HG02970 (cell line): Measurements from ENCODE around the gene VPS9D1.
A peak's percentile ranks its signal among the peaks of the same experiment; 100 is the strongest.
"Not testable (repeated sequence)": the region's sequence is repeated elsewhere in the genome, so short reads cannot be mapped to it uniquely, and the experiment has no call there.

Source experiments
- ATAC-seq: cut with Tn5 transposase; IDR thresholded peaks from one replicate; pipeline ENCODE4 v1.9.1; 2021; ENCODE audit warnings: mild to moderate bottlenecking, moderate library complexity, moderate number of reproducible peaks; ENCODE audit not compliant: unreplicated experiment, low FRiP score

The VPS9D1 gene

GRCh38 chr16:89669755-89670154 is 50.9 kb downstream of the VPS9D1 start:
- ATAC-seq: no peak

DNA sequence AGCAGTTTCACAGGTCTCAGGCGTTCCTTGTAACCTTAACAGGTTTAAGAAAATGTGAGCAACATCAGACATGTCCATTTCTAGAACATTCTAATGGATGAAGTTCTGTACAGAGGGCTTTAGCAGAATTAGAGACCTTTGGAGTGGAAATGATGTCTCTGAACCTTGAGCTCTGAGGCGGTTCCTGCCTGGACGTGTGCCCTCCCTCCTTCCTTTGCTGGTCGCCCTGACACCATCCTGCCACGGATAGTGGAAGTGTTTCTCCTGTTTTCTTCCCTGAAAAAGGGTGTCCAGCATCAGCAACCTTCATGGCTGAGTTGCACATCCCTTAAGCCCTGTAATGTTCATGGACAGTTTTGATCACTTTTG is 51.9 kb downstream of the VPS9D1 start:
- no peak for ATAC-seq

- no peak for ATAC-seq
These were observed 53.1 kb downstream of the VPS9D1 start for GRCh38 chr16:89667633-89668032.

- ATAC-seq: not testable (repeated sequence)
These were observed 53.7 kb downstream of the VPS9D1 start for GRCh38 chr16:89667000-89667399.

DNA sequence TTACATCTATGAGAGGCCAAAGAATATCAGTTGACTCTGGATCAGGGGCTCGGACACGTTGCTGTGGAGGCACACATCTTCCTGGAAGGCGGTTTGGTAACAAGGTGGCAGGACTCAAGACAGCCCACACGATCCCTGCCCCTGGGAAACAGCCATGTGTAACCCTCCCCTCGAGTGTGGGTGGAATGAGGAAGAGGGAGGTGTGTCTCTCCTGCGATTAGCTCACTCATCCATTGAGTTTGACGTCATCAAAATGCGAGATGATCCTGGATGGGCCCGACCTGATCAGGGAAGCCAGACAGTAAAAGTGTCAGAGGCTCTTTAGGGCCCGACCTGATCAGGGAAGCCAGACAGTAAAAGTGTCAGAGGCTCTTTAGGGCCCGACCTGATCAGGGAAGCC is 56.5 kb downstream of the VPS9D1 start:
- not testable (repeated sequence) for ATAC-seq

GRCh38 chr16:89661215-89661614 is 59.5 kb downstream of the VPS9D1 start:
- ATAC-seq: no peak

DNA sequence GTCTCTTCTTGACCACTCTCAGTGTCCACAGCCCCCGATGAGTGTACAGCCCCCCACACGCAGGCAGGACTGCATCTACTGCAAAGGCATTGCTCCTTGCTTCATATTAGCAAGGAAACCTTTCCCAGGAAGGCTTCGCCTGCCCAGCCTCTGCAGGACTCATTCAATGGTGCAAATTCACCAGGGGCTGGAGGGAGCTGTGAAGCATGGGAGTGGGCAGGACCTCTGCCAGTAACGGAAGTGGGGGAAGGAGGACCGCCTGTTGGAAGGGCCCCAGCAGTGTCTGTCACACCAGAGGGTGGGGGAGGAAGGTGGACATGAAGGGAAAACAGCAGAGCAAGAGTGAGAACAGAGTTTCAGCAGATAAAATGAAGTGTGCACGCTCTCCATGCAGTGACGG is 60.6 kb downstream of the VPS9D1 start:
- no peak for ATAC-seq

GRCh38 chr16:89658221-89658879 is 62.3 kb downstream of the VPS9D1 start:
- ATAC-seq: no peak

DNA sequence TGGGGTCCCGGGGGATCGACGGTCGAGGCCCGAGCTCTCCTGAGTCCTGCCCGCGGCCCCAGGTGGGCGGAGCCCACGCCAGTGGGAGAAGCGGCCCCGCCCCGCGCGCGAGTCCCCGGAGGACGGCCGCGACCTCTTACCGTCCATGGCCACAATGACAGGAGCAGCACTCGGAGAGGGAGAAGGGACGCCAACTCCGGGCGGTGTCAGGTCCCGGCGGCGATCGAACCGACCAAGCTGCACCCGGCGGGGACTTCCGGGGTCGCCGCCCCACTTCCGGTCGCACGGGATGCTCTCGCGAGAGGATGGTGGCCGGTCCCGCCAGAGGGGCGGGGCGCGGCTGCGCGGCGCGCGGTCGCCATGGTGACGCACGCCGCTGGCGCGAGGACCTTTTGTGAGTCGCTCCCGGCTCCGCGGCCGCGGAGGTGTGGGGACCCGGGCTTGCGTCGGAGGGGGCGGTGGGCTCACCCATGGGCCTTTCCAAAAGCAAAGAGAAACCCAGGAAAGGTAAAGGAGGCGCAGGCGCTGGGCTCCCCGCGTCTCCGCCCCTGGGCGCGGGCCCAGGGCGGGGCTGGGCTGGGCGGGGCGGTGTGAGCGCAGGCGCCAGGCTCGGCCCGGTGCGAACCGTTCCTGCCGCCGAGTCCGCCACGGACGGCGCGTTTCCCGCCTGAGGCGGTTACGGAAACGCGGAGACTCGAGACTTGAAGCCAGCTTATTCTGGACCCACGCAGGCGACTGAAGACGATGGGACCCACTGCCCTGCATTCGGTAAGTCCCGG is 63.1 kb downstream of the VPS9D1 start, which contains the start of the genes CHMP1A and SPATA33:
CHMP1A (minus strand) TSS at position 267 of the 779 bp plus-strand sequence; CDS start at position 147, 120 bp downstream.
SPATA33 (plus strand) TSS at position 395 of the 779 bp plus-strand sequence; CDS start at position 471, 76 bp downstream.
- peak; percentile 95 for ATAC-seq
